ENCODE results near the gene ATP9B.
A peak's percentile ranks its signal among the peaks of the same experiment; 100 is the strongest.

ATP9B gene

DNA sequence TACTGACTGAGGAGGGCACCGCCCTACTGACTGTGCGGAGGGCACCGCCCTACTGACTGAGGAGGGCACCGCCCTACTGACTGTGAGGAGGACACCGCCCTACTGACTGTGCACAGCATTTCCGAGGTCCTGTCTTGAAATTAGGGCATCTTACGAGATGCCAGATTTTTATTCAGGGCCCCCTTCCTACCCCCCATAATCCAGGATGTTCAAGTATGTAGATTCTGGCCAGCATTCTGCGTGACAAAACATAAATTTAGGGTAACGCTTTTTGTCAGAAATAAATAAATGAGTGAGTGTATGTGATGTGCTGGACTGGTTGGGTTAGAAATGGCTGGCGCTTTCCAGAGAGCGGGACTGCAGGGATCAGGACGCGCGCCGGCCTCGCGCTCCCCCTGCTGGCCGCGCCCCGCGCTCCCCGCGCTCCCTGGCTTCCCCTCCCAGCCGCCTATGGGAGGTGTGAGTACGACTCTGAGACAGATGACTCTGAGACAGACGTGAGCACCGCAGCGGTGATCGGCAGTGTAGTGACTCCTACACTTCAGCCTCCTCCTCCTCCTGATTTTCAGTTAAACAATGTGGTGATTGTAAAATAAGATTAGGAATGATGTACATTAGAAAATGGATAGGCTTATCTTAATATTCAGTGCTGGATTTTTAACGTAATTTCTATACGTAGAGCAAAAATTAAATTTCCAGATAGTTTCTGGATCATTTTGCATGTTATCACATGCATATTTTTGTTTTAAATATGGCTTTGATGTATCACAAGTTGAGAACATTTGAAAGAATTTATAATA, 177.3 kb downstream of the ATP9B start:
- no peaks in the 10 kb centered on the region for H3K27me3 ChIP-seq (ENCODE audit: control insufficient read depth, insufficient read depth, low read length, poor library complexity, severe bottlenecking)
- H3K4me1 ChIP-seq (ENCODE audit: control insufficient read depth, insufficient read depth, low read length) = no peaks in the 10 kb centered on the region
- 29 to 32% methylated on average over 30 to 31 of the region's 31 CpGs for WGBS, 2 experiments
- H3K36me3 ChIP-seq (ENCODE audit: control insufficient read depth, insufficient read depth, low read length) = no peaks in the 10 kb centered on the region
- no peaks in the 10 kb centered on the region for H3K9me3 ChIP-seq (ENCODE audit: control insufficient read depth, low read length)
- H3K4me3 ChIP-seq (ENCODE audit: insufficient read depth, low read depth, low read length) = no peak overlapping the region
- no peak overlapping the region for H3K27ac ChIP-seq (ENCODE audit: insufficient read depth, low read depth, low read length, poor library complexity, severe bottlenecking)

DNA sequence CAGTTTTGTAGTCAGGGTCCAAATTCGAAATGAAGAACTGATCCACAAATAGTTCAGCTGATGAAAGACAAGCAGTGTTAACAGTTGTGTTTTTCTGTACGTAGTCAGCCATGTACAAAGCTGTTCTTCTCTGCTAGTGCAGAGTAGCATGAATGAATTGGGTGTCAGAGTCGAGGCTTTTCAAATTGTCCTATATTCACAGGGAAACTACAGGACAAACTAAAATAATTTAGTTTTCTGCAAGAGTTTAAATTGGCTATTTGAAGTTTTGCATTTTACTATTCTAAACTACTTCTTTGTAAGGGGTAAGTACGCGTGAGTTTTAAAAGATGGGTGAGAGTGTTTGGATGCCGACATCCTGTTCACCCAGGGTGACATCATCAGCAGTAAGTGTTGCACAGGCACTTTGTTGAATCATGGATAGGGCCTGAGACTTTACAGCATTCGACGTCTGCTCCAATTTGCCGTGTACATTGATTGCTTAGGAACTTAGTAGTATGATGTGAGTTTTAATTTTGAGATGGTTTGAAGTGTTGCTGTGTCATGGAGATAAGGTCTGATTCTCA, 179.4 kb downstream of the ATP9B start:
- Histone ChIP-seq H3K27ac (ENCODE audit: insufficient read depth, low read depth, low read length, poor library complexity, severe bottlenecking) (no peak overlapping the region), H3K4me3 (ENCODE audit: insufficient read depth, low read depth, low read length) (no peak overlapping the region), H3K9me3 (ENCODE audit: control insufficient read depth, low read length) (no peaks in the 10 kb centered on the region), H3K36me3 (ENCODE audit: control insufficient read depth, insufficient read depth, low read length) (no peaks in the 10 kb centered on the region), H3K27me3 (ENCODE audit: control insufficient read depth, insufficient read depth, low read length, poor library complexity, severe bottlenecking) (no peaks in the 10 kb centered on the region), H3K4me1 (ENCODE audit: control insufficient read depth, insufficient read depth, low read length) (peaks cover 4% of the 10 kb centered on the region)
- 94 to 98% methylated on average over 8 to 9 of the region's 9 CpGs for WGBS, 2 experiments

DNA sequence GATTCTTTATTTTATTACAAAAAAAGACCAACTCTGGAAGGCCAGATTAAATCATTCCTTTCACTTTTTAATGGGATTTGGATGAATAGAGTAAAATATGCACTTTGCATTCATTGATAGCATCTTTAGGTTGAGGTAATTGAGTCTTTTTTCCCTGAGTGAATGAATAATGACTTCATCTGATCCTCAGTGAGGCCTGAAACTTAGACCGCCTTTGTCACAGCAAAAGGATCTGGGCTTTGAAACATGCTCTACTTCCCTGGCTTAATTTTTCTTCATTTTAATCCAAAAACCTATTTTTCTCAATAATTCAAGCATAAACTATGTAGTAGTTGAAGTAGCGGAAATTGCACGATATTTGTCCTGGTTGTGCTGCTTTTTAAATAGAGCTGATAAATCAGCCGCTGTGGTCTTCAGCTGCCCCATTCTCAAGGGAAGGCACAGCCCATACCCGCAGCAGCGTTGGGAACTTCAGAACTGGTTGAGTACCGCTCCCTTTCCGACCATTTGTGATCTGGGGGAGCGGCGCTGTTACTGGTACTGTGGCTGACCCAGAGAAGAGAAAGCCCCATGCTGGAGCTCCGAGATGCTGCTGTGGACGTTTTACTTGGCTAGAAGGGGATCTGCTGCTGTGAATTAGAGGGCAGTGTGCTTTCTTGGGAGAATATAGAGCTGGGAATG, 181.2 kb downstream of the ATP9B start:
- Histone ChIP-seq H3K27me3 (ENCODE audit: control insufficient read depth, insufficient read depth, low read length, poor library complexity, severe bottlenecking) (no peaks in the 10 kb centered on the region), H3K9me3 (ENCODE audit: control insufficient read depth, low read length) (no peaks in the 10 kb centered on the region), H3K36me3 (ENCODE audit: control insufficient read depth, insufficient read depth, low read length) (no peaks in the 10 kb centered on the region), H3K27ac (ENCODE audit: insufficient read depth, low read depth, low read length, poor library complexity, severe bottlenecking) (peak overlapping the region; percentile 50), H3K4me1 (ENCODE audit: control insufficient read depth, insufficient read depth, low read length) (peaks cover 4% of the 10 kb centered on the region), H3K4me3 (ENCODE audit: insufficient read depth, low read depth, low read length) (no peak overlapping the region)
- WGBS, 2 experiments = 88% methylated on average over 12 of the region's 12 CpGs

DNA sequence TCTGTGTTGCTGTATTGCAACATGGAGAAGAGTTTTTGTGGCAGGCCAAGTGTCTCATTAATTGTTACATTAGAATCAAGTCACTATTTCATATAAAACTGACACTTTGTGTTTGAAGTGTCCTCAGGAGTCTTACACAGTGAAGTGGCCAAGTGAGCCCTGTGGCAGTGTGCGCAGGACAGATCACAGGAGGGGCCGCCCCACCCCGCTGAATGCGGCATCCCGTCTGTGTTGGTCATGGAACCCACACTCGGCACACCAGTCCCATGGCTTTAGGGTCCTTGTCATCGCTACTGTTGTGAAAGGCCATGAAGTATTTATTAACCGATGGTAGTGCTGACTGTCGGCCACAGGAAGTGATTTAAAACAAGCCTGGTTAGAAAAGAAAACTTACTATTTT, 181.8 kb downstream of the ATP9B start:
- H3K36me3 ChIP-seq (ENCODE audit: control insufficient read depth, insufficient read depth, low read length) = no peaks in the 10 kb centered on the region
- no peaks in the 10 kb centered on the region for H3K9me3 ChIP-seq (ENCODE audit: control insufficient read depth, low read length)
- H3K27me3 ChIP-seq (ENCODE audit: control insufficient read depth, insufficient read depth, low read length, poor library complexity, severe bottlenecking) = no peaks in the 10 kb centered on the region
- peaks cover 4% of the 10 kb centered on the region for H3K4me1 ChIP-seq (ENCODE audit: control insufficient read depth, insufficient read depth, low read length)
- no peak overlapping the region for H3K27ac ChIP-seq (ENCODE audit: insufficient read depth, low read depth, low read length, poor library complexity, severe bottlenecking)
- WGBS, 2 experiments = 94 to 96% methylated on average over 9 of the region's 9 CpGs
- H3K4me3 ChIP-seq (ENCODE audit: insufficient read depth, low read depth, low read length) = no peak overlapping the region

DNA sequence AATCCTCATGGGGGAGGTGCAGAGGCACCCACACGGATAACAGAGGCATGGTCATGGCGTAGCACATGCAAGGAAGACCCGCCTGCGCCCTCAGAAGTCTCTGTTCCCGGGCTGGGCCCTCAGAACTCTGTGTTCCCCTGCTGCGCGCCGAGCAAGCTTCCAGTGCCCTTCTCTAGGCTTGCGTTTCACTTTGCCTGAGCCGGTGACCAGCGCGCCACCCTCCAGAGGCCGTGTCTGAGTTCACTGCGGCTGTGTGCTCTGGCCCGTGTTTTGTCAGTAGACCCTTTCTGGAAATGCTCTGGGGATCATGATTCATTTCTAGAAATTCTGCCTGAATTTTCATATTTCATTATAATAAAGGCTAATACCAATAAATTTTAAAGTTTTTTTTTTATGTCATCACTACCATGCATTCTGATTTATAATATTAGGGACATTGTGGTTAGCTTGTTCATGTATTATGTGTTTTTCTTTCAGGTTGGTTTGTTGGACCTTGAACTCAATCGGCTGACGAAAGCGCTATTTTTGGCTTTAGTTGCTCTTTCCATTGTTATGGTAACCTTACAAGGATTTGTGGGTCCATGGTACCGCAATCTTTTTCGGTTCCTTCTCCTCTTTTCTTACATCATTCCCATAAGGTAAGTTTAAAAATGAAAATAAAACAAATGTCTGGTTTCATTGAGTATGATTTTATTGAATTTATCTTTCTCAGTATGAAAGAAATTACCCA, 183.9 kb downstream of the ATP9B start:
- H3K4me1 ChIP-seq (ENCODE audit: control insufficient read depth, insufficient read depth, low read length) = peaks cover 4% of the 10 kb centered on the region
- no peaks in the 10 kb centered on the region for H3K27me3 ChIP-seq (ENCODE audit: control insufficient read depth, insufficient read depth, low read length, poor library complexity, severe bottlenecking)
- H3K4me3 ChIP-seq (ENCODE audit: insufficient read depth, low read depth, low read length) = no peak overlapping the region
- no peaks in the 10 kb centered on the region for H3K9me3 ChIP-seq (ENCODE audit: control insufficient read depth, low read length)
- no peak overlapping the region for H3K27ac ChIP-seq (ENCODE audit: insufficient read depth, low read depth, low read length, poor library complexity, severe bottlenecking)
- H3K36me3 ChIP-seq (ENCODE audit: control insufficient read depth, insufficient read depth, low read length) = no peaks in the 10 kb centered on the region
- 96% methylated on average over 18 to 20 of the region's 20 CpGs for WGBS, 2 experiments

DNA sequence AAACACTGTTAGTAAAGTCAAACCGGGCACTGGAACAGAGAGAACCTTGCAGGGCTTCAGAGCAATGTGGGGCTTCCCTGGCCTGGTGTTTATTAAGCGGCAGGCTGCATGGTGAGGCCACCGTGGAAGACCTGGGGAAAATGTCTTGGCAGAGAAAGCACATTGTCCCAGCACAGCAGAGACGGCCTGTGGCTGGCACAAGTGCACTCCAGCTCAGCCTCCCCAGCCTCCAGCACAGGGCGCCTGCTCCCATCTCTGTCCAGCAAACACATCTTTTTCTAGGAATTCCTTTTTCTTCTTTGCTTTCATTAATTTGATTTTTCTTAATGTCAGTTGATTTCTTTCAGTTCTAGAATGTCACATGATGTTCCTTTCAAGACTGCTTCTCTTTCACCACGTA, 188.3 kb downstream of the ATP9B start:
- WGBS, 2 experiments = 89 to 91% methylated on average over 5 to 6 of the region's 6 CpGs
- Histone ChIP-seq H3K27me3 (ENCODE audit: control insufficient read depth, insufficient read depth, low read length, poor library complexity, severe bottlenecking) (no peaks in the 10 kb centered on the region), H3K4me1 (ENCODE audit: control insufficient read depth, insufficient read depth, low read length) (peaks cover 2% of the 10 kb centered on the region), H3K27ac (ENCODE audit: insufficient read depth, low read depth, low read length, poor library complexity, severe bottlenecking) (no peak overlapping the region), H3K9me3 (ENCODE audit: control insufficient read depth, low read length) (no peaks in the 10 kb centered on the region), H3K36me3 (ENCODE audit: control insufficient read depth, insufficient read depth, low read length) (no peaks in the 10 kb centered on the region), H3K4me3 (ENCODE audit: insufficient read depth, low read depth, low read length) (no peak overlapping the region)

DNA sequence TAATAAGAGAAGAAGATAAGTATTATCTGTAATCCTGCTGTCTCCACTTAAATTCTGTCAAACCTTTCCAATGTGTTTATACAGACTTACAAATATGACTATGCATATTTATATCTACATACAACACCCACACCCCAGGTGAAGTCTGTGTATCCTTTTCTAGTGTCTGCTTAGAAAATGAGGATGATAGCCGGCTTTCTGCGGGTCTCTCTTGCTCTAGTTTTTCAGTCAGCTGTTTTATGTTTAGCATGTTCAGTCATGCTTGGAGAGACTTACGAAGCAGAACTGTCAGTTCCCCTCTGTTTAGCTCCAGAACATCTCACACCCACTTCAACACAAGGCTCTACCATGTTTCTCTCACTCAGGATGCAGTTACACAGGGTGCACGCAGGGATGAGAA, 189.3 kb downstream of the ATP9B start:
- Histone ChIP-seq H3K36me3 (ENCODE audit: control insufficient read depth, insufficient read depth, low read length) (no peaks in the 10 kb centered on the region), H3K4me3 (ENCODE audit: insufficient read depth, low read depth, low read length) (no peak overlapping the region), H3K27ac (ENCODE audit: insufficient read depth, low read depth, low read length, poor library complexity, severe bottlenecking) (no peak overlapping the region), H3K4me1 (ENCODE audit: control insufficient read depth, insufficient read depth, low read length) (no peaks in the 10 kb centered on the region), H3K9me3 (ENCODE audit: control insufficient read depth, low read length) (no peaks in the 10 kb centered on the region), H3K27me3 (ENCODE audit: control insufficient read depth, insufficient read depth, low read length, poor library complexity, severe bottlenecking) (no peaks in the 10 kb centered on the region)
- 95 to 97% methylated on average over 4 of the region's 4 CpGs for WGBS, 2 experiments

DNA sequence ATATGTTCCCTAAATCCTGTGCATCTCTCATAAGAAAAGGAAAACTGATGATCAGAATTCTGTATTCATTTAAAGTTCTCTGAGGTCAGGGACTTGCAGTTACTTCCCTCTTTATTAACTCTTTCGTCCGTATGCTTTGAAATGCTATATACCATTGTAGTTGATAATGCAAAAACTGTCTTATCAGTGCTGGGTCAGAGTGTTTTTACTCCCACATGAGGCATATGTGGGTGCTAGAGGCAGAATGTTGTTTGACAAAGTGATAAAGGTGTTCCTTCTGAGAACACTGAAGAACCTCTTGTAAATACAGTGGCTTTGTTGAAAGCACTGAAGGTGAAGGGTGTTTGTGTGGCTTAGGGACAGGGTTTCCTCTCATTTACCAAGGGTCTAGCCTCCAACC, 190.0 kb downstream of the ATP9B start:
- no peaks in the 10 kb centered on the region for H3K27me3 ChIP-seq (ENCODE audit: control insufficient read depth, insufficient read depth, low read length, poor library complexity, severe bottlenecking)
- no peaks in the 10 kb centered on the region for H3K4me1 ChIP-seq (ENCODE audit: control insufficient read depth, insufficient read depth, low read length)
- H3K9me3 ChIP-seq (ENCODE audit: control insufficient read depth, low read length) = no peaks in the 10 kb centered on the region
- no peak overlapping the region for H3K27ac ChIP-seq (ENCODE audit: insufficient read depth, low read depth, low read length, poor library complexity, severe bottlenecking)
- WGBS, 2 experiments = 100% methylated on average over 2 of the region's 2 CpGs
- no peak overlapping the region for H3K4me3 ChIP-seq (ENCODE audit: insufficient read depth, low read depth, low read length)
- no peaks in the 10 kb centered on the region for H3K36me3 ChIP-seq (ENCODE audit: control insufficient read depth, insufficient read depth, low read length)

DNA sequence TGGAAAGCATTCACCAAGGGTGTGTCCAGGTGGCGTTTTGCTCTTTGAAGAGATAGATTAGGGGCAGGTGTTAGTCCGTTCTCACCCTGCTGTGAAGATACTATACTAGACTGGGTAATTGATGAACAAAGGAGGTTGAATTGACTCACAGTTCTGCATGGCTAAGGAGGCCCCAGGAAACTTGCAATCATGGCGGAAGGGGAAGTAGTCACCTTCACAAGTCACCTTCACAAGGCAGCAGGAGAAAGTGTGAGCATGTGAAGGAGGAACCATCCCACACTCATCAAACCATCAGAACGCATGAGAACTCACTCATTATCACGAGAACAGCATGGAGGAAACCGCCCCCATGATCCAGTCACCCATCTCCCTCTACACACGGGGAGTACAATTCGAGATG, 190.8 kb downstream of the ATP9B start:
- peaks cover 2% of the 10 kb centered on the region for H3K9me3 ChIP-seq (ENCODE audit: control insufficient read depth, low read length)
- H3K36me3 ChIP-seq (ENCODE audit: control insufficient read depth, insufficient read depth, low read length) = no peaks in the 10 kb centered on the region
- H3K4me1 ChIP-seq (ENCODE audit: control insufficient read depth, insufficient read depth, low read length) = no peaks in the 10 kb centered on the region
- H3K27me3 ChIP-seq (ENCODE audit: control insufficient read depth, insufficient read depth, low read length, poor library complexity, severe bottlenecking) = no peaks in the 10 kb centered on the region
- no peak overlapping the region for H3K4me3 ChIP-seq (ENCODE audit: insufficient read depth, low read depth, low read length)
- 93 to 98% methylated on average over 7 to 8 of the region's 8 CpGs for WGBS, 2 experiments
- no peak overlapping the region for H3K27ac ChIP-seq (ENCODE audit: insufficient read depth, low read depth, low read length, poor library complexity, severe bottlenecking)

DNA sequence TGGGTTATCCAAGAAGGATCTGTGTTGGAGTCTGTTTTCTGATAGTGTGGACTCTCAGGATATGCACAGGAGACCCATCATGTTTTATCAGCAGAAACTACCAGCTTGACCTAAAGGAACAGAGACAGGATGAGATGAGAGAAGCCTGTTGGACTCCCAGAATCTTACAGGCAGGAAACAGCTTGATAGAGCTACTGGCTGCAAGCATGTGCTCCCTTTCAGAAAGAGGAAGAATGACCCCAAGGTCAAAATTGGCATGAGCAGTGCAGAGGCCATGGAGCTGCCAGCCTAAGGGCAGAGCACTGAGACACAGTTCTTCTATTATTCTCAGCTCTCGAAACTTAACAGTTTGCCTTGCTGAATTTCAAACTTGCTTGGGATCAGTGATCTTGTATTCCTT, 191.3 kb downstream of the ATP9B start:
- H3K36me3 ChIP-seq (ENCODE audit: control insufficient read depth, insufficient read depth, low read length) = no peaks in the 10 kb centered on the region
- WGBS, 2 experiments = 93 to 100% methylated on average over 1 of the region's 1 CpG
- peaks cover 4% of the 10 kb centered on the region for H3K9me3 ChIP-seq (ENCODE audit: control insufficient read depth, low read length)
- no peak overlapping the region for H3K4me3 ChIP-seq (ENCODE audit: insufficient read depth, low read depth, low read length)
- no peak overlapping the region for H3K27ac ChIP-seq (ENCODE audit: insufficient read depth, low read depth, low read length, poor library complexity, severe bottlenecking)
- no peaks in the 10 kb centered on the region for H3K27me3 ChIP-seq (ENCODE audit: control insufficient read depth, insufficient read depth, low read length, poor library complexity, severe bottlenecking)
- no peaks in the 10 kb centered on the region for H3K4me1 ChIP-seq (ENCODE audit: control insufficient read depth, insufficient read depth, low read length)

All from ectodermal cell (in vitro differentiated cells).